Dermis blood vessel endothelial cell (primary cell): ENCODE results near the gene PGM5. TPM values are rescaled to one million over a fixed set of nuclear protein-coding genes. Genes with fewer than 3 reads are reported as not detected.

ENCODE experiments used
- DNase-seq: peaks from one replicate; pipeline ENCODE4 v3.0.0; 2010
- total RNA-seq: library from RNA; depleted of rRNA; stranded (reverse); fragments of >200 nt; gene quantifications from 2 replicates; pipeline ENCODE4 v1.2.3, GENCODE V29; 2014

Gene PGM5
- total RNA-seq, 1 donor from 2014 or later, result 110 TPM

- no peak for DNase-seq
These were observed 142.4 kb downstream of the PGM5 start for GRCh38 chr9:68498816-68499215.

DNA sequence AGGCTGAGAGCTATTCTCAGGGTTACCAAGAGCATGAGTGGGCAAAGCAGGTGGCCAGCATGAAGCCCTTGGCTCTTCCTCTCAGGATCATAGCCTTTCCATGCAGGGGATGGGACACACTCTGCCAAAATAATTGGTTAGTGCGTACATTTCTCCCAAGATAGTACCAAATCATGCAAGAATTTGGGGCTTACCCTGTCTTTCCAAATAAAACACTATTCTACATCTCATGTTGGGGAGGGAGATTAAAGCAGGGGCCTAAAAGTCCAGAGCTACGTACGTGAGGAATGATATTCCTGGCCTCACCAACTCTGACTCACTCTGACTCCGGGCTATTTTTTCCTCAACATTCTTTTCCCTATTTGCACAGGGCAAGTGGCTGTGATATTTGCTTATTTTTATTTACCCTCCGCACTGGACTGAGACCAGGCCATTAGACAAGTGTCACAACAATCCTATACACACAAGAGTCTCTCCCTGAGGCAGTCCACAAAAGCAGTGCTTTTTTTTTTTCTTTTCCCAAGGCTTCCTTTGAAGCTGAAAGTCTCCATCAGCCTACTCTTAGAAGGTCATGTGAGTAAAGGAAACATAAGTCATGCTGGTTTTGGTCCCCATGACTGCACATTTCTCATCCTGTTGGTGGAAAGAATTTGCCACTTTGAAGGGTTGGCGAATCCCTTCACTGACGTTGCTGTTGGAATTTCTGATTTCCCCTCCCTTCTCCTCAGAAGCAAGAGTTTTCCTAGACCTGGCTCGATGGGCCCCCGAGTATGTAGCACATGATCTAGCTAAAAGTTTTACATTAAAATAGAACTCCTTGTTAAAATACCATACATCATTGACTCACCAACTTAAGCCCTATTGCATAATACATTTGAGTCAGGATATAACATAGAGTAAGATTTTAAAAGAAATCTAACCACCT, 144.3 kb downstream of the PGM5 start:
- no peak for DNase-seq

- DNase-seq, result no peak
These were observed 145.9 kb downstream of the PGM5 start for GRCh38 chr9:68502279-68502678.

DNA sequence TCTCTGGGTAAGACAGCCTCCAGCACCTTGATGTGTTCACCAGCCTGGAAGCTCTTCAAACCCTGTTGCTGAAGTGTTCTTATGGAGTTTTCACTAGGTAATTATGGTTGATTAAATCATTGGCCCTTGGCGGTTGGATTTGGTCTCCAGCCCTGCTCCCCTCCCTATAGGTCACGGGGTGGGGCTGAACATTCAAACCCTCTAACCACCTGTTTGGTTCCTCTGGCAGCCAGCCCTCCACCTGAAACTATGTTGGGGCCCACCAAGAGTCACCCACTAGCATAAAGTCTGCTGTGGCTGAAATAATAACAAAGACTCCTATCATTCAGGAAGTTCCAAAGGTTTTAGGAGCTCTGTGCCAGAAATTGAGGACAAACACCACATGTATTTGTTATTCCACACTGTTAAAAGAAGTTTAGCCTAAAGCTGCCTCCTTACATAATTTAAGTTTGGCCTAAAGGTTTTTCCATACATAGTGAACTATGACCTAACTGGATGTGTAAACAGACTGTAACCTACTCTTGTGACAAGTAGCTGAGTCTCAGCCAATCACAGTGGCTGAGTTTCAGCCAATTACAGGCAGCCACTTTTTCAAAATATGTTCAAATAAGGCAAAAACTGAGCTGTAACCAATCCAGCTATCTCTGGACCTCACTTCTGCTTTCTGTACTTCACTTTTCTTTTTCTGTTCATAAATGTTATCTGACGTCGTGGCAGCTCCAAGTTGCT, 149.4 kb downstream of the PGM5 start:
- DNase-seq, result no peak

DNA sequence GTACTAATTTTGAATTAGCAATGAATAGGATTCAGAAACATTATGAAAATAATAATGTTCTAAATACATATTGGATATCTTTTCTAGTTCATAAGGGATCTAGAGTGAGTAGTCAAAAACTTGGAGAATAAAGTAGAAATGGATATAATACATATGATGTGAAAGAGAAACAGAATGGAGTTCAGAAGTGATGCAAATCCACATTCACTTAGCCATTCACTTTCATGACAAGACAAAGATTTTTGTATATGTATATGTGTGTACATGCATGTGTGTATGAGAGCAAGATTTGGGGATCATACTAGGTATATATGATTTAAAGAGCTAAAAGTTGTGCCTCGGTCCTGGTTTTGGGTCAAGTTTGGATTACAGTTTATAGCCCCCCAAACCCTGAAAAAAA, 150.1 kb downstream of the PGM5 start:
- DNase-seq, result no peak

GRCh38 chr9:68507130-68507805, 150.9 kb downstream of the PGM5 start:
- DNase-seq, result peak; percentile 47

- DNase-seq, result no peak
These were observed 151.4 kb downstream of the PGM5 start for GRCh38 chr9:68507806-68508145.

DNA sequence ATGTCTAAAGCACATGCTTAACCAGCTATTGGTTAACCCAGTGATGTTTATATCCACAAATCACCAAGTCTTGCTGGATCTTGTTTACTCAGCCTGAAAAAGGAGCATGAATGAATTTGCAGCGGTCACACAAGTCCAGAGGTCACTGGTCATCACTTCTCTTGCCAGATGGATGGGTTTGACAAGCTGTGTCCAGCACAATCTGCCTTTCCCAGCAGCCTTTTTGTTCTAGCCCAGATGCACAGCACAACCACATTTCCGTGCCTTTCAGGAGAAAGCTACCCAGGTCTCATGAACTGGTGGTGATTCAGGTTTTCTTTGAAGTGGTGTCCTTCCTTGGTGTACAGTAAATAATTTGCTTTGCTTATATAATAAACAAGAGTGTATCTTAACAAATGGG, 152.1 kb downstream of the PGM5 start:
- no peak for DNase-seq

DNA sequence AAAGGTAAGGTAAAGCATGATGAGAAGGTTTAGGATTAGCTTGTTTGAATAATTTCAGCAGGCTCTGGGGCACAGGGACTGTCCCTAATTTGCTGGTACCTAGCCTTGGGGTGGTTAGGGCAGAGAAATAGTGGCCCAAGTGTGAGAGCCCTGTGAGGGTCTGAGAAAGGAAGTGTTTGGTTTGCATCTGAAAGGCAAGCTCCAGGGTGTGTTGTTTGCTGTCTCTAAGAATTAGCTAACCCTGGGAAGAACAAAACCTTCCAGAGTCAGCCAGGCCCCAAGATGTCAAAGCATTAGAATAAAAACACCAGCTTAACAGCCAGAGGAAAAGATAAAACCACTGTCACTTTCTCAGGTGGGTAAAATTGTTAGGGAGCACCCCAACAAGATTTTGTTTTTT, 153.3 kb downstream of the PGM5 start:
- no peak for DNase-seq

DNA sequence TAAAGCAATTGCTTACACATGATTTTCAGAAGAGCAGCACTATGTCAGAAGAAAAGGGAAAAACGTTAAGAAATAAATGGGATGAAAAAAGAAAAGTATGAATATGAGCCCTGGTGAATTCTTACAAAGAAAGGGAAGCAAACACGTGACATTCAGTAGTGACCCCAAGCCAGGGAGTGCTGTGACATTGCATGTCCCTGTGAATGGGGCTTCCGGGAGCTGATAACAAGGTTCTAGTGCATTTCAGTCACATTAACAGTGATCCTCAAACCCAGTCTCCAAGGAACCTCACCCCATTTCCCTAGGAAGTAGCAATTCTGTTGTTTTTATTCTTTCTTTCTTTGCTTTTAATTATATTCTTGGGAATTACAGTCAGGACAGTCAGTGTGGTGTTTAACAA, 157.0 kb downstream of the PGM5 start:
- no peak for DNase-seq

DNA sequence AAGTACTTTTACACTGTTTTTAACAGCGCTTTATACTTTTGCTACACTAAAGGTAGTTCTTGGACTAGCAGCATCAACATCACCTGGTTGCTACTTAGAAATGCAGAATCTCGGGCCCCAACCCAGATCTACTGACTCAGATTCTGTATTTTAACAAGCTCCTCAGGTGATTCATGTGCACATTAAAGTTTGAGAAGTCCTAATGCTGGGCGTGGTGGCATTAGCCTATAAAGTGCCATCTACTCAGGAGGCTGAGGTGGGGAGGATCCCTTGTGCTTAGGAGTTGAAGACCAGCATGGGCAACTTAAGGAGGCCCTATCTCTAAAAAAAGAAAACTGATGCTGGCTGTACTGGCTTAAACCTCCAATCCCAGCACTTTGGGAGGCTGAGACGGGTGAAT, 157.6 kb downstream of the PGM5 start:
- no peak for DNase-seq

DNA sequence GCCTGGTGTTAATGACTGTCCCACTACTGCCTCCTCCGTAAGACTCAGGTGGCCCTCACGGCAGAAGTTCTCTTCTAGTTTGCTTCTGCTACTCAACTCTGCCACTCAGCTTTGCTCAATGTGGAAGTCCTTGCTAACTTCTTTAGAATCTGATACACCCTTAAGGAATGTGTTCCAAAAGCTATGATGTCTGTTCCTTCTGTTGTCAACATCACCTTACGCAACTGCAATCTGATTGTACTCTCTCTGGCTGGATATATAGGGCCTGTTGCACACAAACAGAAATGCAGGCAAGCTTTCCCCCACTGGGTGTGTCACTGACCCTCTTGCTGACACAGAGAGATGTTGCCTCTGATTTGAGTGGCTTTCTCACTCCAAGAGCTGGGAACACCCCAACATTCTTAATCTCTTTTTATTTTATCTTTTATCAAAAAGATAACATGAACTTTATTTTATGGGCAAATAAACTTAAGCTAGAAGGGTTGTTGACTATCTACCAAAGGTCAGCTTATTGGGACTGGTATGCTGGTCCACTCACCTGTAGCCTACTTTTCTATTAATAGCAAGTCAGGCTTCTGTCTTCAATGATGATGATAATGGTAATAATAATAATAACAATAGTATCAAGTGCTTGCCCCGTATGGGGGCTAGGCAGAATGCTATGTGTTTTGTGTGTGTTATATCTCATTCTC, 159.1 kb downstream of the PGM5 start:
- DNase-seq, result no peak

DNA sequence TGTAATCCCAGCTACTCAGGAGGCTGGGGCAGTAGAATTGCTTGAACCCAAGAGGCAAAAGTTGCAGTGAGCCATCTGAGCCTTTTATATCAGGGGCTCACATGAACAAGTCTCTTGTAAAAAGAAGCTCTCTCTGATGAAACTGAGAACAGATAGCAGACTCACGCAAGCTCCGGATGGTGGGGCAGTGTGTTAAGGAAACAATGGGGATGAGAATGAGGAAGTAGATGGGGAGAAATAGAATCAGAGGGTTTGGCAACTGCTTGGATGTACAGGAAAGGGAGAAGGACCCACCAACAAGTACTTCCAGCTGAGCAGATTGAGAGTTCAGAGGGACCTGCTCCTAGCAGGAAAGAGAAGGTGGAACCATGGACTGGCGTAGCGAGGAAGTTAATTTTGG, 165.7 kb downstream of the PGM5 start:
- DNase-seq, result no peak

DNA sequence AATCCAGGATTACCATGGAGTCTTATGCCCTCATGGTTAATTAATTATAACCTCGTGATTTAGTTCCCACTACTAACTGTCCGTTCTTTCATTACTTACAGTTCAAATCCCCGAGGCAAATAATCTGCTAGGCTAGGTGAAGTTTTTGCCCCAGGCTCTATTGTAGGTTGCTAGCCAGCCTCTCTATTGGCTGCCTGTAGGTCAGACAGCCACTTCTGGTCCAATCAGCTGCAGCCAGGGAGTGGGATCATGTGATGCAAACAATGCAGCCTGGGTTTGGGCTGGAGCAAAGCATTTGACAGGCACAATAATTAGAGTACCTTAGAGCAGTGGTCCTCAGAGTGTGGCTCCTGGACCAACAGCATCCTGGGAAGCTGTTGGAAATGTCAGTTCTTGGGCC, 166.5 kb downstream of the PGM5 start:
- DNase-seq, result no peak

- DNase-seq, result no peak
These were observed 167.0 kb downstream of the PGM5 start for GRCh38 chr9:68523367-68523936.

DNA sequence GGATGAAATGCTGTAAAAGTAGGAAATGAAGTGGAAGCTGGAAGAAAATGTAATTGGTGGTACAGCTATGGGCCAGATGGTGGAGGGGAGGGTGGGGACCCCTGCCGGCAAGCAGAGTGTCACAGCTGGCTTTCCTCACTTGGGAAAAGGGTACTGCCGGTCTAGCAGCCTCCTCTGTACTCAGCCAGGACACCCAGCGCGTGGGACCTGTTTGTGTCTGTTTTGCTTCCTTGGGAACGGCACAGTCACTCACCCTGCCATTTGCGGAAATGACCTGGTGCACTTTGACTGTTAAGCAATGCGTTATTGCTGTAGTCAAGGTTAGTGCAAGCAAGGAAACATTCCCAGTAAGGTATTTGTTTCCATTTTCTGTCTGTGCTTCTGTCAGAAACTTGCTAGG, 174.2 kb downstream of the PGM5 start:
- DNase-seq, result no peak

DNA sequence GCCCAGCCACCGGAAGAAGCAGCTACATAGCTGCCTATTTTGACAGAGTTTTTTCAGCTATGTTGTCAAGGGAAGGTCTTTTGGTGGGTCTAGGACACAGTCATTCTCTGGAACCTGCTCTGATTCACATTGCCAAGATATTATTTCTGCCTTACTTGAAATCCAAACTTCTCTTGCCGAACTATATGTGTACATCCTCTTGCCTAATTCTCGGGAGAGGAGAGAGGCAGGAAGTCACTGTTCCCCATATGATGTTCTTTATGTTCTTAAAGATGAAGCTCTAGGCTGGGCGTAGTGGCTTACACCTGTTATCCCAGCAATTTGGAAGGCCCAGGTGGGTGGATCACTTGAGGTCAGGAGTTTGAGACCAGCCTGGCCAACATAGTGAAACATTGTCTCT, 175.7 kb downstream of the PGM5 start:
- no peak for DNase-seq

DNA sequence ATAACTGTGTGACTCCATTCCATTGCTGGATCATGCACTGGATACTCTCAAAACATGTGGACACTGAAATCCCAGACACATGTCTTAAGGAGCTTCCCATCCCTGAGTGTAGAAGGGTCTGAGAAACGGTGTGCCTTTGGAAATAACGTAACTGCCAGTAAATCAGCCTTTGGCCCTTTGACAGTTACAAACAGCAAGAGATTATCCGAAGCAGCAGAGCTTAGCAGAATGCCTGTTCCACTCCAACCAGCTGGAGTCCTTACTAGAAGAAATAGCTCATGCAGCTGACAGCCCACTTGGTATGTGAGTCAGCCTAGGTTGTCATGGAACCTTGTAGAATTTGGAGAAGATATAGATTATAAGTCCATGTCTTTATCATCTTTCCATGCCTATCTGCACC, 177.3 kb downstream of the PGM5 start:
- DNase-seq, result no peak

DNA sequence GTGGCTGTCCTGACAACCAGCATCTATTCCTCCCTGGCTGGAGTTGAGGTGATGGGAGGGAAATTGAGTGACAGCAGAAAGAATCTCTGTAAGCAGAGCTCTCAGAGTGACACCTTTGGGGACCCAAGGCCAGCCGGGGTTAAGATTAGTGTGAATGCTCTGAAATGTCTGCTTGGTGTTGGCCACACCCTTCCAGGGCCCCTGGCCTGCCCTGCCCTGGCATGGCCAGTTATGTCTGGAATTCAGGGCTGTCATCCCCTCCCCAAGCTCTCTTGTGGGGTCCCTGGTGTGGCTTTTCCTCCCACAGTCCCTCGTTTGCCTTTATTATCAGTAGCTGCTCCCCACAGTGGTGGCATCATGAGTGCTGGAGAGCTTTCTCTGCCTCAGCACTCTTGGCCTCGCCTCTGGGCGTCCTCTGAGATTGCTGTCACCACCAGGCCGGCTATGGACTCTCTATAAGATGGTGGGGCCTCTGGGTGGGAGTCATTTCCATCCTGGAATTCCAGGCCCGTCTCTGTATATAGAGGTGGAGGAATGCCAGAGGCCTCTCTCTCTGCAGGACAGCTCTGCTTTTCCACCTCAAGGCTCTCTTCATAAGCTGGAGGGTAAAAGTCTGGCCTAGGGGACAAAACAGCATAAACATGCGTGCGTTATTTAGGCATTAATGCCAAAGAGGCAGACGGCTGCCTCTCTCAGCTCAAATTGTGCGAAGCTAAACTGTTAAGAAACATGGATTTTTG, 180.6 kb downstream of the PGM5 start:
- no peak for DNase-seq

GRCh38 chr9:68537616-68537880, 181.1 kb downstream of the PGM5 start:
- no peak for DNase-seq

DNA sequence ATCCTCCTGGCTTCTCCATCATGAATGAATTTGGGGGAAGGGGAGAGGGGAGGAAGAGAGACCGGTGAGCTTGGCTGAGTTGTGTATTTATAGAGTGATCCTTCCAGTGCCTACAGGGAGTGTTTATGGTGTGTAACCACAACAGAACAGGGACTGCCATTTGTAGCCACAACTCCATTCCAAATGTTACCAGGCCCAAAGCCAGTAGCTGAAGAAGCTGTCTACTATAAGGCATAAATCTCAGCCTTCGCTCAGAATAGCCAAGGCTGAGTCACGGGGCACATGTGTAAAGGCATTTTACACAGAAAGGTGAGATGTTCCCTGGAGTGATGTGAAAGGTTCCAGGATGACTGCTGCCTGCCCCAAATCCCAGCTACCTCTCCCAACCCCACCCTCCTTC, 181.8 kb downstream of the PGM5 start:
- DNase-seq, result no peak
